Activated naive CD8-positive, alpha-beta T cell (primary cell): ENCODE results near the gene ITGB8.

ENCODE experiments used
- H3K27ac Mint-ChIP-seq: one replicate; pipeline ENCODE4 v1.8.0; 2021; ENCODE audit warnings: mixed read lengths
- H3K27me3 Mint-ChIP-seq: one replicate; pipeline ENCODE4 v1.8.0; 2021; ENCODE audit warnings: mixed read lengths
- H3K36me3 Mint-ChIP-seq: one replicate; pipeline ENCODE4 v1.8.0; 2021; ENCODE audit warnings: mixed read lengths
- H3K4me1 Mint-ChIP-seq: one replicate; pipeline ENCODE4 v1.8.0; 2021; ENCODE audit warnings: low read depth, mixed read lengths
- H3K4me3 Mint-ChIP-seq: one replicate; pipeline ENCODE4 v1.8.0; 2021; ENCODE audit warnings: mild to moderate bottlenecking, mixed read lengths
- H3K9me3 Mint-ChIP-seq: one replicate; pipeline ENCODE4 v1.8.0; 2021; ENCODE audit warnings: low read depth, mixed read lengths

Gene ITGB8

DNA sequence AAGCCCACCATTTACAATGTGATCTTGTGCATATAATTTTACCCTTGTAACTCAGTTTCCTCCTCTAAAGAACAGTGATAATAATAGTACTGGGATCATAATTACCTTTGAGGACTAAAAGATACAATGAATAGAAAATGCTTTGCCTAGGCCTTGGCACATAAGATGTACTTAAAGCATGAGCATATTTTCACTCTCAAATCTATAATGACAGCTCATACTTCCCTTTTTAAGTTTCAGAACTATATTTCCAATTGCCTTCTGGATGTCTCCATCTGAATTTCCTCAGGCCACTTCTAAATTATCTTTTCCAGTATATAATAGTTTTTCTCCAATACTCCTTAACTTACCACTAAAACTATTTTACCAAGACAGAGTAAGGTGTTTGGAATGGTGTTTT, 13.3 kb upstream of the ITGB8 start:
- Mint-ChIP-seq H3K9me3 (no peaks in the 10 kb centered on the region), H3K4me3 (no peak overlapping the region), H3K36me3 (no peaks in the 10 kb centered on the region), H3K27me3 (no peaks in the 10 kb centered on the region), H3K4me1 (no peaks in the 10 kb centered on the region), H3K27ac (no peak overlapping the region)

DNA sequence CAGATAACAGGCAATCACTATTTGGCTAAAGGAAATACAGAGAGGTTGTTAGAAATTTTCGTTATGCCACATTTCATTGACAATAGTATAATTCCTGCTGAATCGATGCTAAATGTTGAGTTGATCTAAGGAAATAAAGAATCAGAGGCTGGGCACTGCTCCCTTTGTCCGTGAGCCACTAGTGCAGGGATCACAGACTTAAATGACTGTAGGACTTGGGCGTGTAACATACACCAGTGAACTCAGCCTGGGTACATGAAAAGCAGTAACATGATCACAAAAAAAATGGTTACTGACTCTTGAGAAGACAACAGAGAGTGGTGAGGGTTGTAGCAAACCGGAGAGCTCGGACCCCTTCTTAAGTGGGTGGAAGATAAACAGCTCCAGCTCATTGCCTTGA, 11.8 kb upstream of the ITGB8 start:
- no peaks in the 10 kb centered on the region for H3K4me1 Mint-ChIP-seq
- H3K36me3 Mint-ChIP-seq: no peaks in the 10 kb centered on the region
- H3K4me3 Mint-ChIP-seq: no peak overlapping the region
- H3K27me3 Mint-ChIP-seq: no peaks in the 10 kb centered on the region
- H3K9me3 Mint-ChIP-seq: no peaks in the 10 kb centered on the region
- H3K27ac Mint-ChIP-seq: no peak overlapping the region

DNA sequence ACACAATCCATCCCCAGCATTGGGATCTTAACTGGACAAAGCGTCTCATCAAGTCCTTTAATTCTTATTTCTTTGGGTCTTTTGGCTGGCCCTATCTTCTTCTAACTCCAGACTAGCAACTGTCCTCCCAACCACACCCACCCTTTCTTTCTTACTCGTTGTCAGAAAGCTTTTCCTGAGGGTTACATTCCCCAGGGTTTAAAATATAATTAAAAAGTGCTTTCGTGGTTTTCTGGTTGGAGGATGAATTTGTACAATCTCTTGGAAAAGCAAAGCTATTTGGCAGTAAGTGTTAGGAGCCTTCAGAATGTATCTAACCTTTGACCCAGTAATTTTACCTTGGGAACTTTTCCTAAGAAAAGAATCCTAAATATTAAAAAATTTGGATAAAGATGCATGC, 10.4 kb upstream of the ITGB8 start:
- no peak overlapping the region for H3K4me3 Mint-ChIP-seq
- no peaks in the 10 kb centered on the region for H3K9me3 Mint-ChIP-seq
- no peaks in the 10 kb centered on the region for H3K36me3 Mint-ChIP-seq
- no peaks in the 10 kb centered on the region for H3K4me1 Mint-ChIP-seq
- H3K27ac Mint-ChIP-seq: no peak overlapping the region
- peaks cover 2% of the 10 kb centered on the region for H3K27me3 Mint-ChIP-seq

DNA sequence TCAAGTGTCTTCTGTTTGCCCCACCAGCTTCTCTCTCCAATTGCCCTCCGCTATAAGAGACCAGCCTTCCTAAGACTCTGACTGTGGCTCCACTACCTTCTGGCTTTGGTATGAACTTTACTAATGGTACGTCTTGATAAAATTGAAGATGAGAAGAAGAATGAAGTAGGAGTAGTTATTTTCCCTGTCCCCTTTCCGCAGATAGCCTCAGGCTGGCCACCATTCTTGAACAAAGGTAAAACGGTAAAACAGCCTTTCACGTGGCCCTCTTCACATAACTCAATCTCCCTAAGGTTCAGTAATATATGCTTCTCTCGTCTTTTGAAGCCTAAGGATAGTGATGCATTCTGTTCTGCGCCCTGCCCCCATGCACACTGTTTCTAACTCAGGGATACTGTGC, 9.9 kb upstream of the ITGB8 start:
- H3K4me1 Mint-ChIP-seq: no peaks in the 10 kb centered on the region
- H3K27ac Mint-ChIP-seq: no peak overlapping the region
- no peaks in the 10 kb centered on the region for H3K9me3 Mint-ChIP-seq
- no peaks in the 10 kb centered on the region for H3K36me3 Mint-ChIP-seq
- H3K4me3 Mint-ChIP-seq: no peak overlapping the region
- peaks cover 2% of the 10 kb centered on the region for H3K27me3 Mint-ChIP-seq

DNA sequence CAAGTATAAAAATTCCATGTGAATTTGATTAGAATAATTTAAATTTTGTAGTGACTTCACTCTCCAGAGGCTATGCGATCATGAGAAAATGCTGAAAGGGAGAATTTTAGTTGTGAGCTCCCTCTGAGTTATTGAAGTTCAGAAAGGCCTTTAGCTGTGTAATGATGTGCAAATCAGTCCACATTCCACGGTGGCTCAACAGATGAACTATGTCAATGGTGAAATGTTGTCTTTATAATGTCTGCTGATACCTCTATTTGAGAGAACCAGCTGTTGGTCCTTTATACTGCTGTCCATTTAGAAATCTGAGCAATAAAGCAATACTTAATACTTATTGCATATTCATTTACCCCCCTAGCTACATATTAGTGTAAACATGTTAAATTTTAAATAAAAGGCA, 7.1 kb upstream of the ITGB8 start:
- Mint-ChIP-seq H3K27ac (no peak overlapping the region), H3K36me3 (no peaks in the 10 kb centered on the region), H3K4me3 (no peak overlapping the region), H3K4me1 (no peaks in the 10 kb centered on the region), H3K9me3 (no peaks in the 10 kb centered on the region), H3K27me3 (peaks cover 11% of the 10 kb centered on the region)

DNA sequence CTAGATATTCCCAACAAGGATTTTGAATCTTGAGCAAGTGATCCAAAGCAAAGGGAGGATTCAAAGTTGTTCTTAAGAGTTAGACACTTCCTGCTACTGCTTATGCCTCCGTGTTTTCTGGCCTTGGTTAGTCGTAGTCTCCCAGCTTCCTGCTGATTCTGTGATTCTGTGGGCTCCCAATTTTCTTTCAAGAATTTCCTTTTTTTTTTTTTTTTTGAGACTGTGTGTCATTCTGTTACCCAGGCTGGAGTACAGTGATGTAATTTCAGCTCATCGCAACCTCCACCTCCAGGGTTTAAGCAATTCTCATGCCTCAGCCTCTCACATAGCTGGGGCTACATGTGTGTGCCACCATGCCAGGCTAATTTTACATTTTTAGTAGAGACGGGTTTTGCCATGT, 4.4 kb upstream of the ITGB8 start:
- H3K27me3 Mint-ChIP-seq: peaks cover 23% of the 10 kb centered on the region
- no peaks in the 10 kb centered on the region for H3K36me3 Mint-ChIP-seq
- peaks cover 18% of the 10 kb centered on the region for H3K4me1 Mint-ChIP-seq
- H3K4me3 Mint-ChIP-seq: no peak overlapping the region
- H3K27ac Mint-ChIP-seq: no peak overlapping the region
- H3K9me3 Mint-ChIP-seq: no peaks in the 10 kb centered on the region

DNA sequence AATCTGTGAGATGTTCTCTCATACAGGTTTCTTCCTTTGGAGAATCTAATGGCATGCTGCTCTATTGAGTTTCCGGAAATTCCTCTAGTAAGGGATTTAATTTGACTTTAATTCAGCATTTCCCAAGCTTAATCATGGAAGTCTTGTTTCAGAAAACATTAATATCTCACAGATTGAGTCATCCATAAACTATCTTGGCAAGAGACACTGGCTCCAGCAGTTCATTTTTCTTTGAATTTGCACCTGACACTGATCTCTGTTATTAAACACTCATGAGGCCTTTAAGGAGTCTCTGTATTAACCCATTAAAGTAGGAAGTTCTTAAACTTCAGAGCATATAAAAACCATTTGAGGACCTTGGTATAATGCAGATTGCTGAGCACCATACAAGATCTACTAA, 3.6 kb upstream of the ITGB8 start:
- Mint-ChIP-seq H3K4me1 (peaks cover 22% of the 10 kb centered on the region), H3K36me3 (no peaks in the 10 kb centered on the region), H3K4me3 (no peak overlapping the region), H3K27me3 (peaks cover 26% of the 10 kb centered on the region), H3K27ac (no peak overlapping the region), H3K9me3 (no peaks in the 10 kb centered on the region)

DNA sequence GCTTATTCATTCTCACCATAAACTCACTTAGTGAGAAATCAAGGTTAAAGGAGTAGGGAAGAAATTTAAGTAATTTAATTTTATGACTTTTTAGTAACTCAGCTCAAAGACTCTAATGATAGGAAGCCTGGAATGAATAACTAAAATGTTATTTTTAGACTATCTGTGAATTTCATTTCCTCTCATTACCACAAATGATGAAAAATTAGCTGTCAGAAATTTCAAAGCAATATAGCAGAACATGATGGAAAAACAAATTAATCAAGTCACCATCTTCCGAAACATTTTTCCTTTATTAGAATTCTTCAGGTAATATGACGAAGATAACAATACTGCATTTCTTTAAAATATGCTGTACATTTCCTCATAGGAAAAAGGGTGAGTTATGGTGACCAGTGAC, 2.7 kb upstream of the ITGB8 start:
- no peaks in the 10 kb centered on the region for H3K36me3 Mint-ChIP-seq
- no peak overlapping the region for H3K27ac Mint-ChIP-seq
- peaks cover 33% of the 10 kb centered on the region for H3K27me3 Mint-ChIP-seq
- no peaks in the 10 kb centered on the region for H3K9me3 Mint-ChIP-seq
- H3K4me1 Mint-ChIP-seq: peaks cover 22% of the 10 kb centered on the region
- no peak overlapping the region for H3K4me3 Mint-ChIP-seq

DNA sequence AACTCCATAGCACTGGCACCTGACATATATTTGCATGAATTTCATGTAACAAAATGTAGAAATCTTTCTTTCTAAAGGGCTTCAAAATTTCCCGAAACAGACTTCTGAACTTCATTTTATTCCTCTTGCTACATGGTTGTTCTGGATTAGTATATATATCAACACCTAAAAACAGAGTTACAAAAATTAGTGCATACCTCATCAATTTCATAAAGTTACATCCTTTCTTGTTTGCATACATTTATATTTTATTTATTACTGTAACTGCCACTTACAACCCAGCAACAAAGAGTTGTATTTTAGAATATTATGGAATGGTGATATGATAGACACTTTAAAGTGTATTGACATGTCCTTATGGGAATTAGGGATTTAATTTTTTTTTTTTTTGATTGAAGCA, 2.0 kb upstream of the ITGB8 start:
- H3K27ac Mint-ChIP-seq: no peak overlapping the region
- peaks cover 22% of the 10 kb centered on the region for H3K4me1 Mint-ChIP-seq
- no peaks in the 10 kb centered on the region for H3K36me3 Mint-ChIP-seq
- H3K4me3 Mint-ChIP-seq: no peak overlapping the region
- no peaks in the 10 kb centered on the region for H3K9me3 Mint-ChIP-seq
- peaks cover 37% of the 10 kb centered on the region for H3K27me3 Mint-ChIP-seq

DNA sequence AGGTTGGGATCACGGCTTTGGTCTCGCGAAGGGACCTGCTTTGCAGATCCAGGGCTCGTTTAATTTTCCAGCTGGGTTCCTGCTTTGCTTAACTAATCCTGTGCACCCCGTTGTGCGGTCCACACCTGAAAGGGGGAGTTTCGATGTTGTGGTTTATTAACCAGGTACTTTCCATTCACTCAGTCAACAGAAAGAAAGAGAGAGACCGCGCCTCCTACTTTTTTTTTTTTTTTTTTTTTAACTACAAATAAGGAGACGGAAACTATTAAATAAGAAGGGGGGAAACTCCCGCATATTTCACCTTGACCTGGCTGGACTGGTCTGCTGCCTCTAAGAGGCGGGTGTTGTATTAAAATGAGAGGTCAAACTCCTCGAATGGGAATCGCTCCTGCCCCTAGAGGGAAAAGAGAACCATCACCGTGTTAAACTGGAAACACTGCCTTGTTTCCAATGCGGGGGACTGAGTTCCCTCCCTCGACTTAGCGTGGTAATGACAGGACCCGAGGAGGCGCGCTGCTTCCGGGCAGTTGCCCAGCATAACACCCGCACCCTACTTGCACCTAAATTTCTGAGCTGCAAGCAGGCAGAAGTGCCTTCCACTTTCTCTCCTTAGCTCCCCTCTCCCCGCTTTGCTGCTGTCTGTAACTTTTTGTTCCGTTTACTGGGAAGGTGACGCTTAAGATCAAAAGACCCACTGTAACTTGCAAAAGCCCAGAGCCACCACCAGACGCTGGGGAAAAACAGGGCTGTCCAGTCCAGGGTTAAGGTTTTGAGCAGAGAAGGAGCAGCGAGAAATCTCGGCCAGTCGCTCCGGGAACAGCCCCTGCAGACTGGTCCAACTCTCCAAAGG, 1.1 kb upstream of the ITGB8 start:
- Mint-ChIP-seq H3K4me1 (peaks cover 22% of the 10 kb centered on the region), H3K9me3 (no peaks in the 10 kb centered on the region), H3K36me3 (no peaks in the 10 kb centered on the region), H3K4me3 (peak overlapping the region; percentile 87), H3K27ac (no peak overlapping the region), H3K27me3 (peaks cover 38% of the 10 kb centered on the region)

DNA sequence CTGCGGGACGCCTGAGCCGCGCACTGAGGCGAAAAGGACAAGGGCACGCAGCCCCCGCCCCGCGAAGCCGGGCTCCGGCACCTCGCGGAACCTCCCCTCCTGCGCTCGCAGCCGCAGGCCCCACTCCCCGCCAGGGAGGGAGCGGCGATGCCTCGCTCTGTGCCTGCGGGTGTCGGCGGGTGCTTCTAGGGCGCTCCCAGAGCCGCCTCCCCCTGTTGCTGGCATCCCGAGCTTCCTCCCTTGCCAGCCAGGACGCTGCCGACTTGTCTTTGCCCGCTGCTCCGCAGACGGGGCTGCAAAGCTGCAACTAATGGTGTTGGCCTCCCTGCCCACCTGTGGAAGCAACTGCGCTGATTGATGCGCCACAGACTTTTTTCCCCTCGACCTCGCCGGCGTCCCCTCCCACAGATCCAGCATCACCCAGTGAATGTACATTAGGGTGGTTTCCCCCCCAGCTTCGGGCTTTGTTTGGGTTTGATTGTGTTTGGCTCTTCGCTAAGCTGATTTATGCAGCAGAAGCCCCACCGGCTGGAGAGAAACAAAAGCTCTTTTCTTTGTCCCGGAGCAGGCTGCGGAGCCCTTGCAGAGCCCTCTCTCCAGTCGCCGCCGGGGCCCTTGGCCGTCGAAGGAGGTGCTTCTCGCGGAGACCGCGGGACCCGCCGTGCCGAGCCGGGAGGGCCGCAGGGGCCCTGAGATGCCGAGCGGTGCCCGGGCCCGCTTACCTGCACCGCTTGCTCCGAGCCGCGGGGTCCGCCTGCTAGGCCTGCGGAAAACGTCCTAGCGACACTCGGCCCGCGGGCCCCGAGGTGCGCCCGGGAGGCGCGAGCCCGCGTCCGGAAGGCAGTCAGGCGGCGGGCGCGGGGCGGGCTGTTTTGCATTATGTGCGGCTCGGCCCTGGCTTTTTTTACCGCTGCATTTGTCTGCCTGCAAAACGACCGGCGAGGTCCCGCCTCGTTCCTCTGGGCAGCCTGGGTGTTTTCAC, 519 bp downstream of the ITGB8 start:
- Mint-ChIP-seq H3K9me3 (no peaks in the 10 kb centered on the region), H3K36me3 (no peaks in the 10 kb centered on the region), H3K27me3 (peaks cover 38% of the 10 kb centered on the region), H3K4me3 (peak overlapping the region; percentile 85), H3K27ac (peak overlapping the region; percentile 54), H3K4me1 (peaks cover 22% of the 10 kb centered on the region)

DNA sequence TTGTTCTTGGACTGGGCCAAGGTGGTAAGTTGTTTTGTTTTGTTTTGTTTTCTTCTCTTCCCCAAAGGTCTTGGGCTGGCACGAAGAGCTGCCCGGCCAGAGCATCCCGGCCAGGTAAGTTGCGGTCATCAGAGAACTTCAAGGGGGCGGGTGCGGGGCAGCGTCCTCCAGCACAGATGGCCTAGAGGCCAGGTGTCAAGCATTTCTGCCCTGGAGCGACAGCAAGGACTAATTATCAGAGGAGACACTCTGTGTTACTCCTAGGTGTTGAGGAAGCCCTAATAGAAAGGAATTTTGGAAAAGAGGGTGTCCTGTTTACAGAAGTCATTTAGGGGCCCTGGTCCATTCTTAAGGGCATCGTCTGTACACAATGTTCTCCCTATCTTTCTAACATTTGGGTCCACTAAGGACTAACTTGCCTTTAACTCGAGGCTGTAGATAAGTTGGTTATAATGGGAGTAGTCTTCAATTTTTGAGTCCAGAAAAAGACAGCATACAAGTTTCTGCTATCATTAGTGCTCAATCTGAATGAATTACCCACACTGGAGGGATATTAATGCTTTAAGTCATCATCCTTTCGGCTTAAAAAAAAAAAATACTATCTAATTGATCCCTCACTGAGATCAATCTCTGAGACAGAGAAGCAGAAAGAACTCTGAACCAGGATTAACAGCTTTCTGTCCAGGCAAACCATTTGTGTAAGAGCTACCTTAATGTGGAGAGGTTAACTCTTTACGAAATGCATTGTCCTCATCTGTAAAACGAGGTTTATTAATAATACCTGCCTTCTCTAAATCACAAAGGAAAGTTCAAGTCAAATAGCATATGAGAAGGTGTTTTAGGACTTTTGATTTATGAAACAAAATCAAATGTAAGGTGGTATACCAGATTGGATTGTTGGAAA, 1.5 kb downstream of the ITGB8 start:
- Mint-ChIP-seq H3K4me1 (peaks cover 22% of the 10 kb centered on the region), H3K9me3 (no peaks in the 10 kb centered on the region), H3K27me3 (peaks cover 38% of the 10 kb centered on the region), H3K27ac (no peak overlapping the region), H3K36me3 (no peaks in the 10 kb centered on the region), H3K4me3 (peak overlapping the region; percentile 84)

DNA sequence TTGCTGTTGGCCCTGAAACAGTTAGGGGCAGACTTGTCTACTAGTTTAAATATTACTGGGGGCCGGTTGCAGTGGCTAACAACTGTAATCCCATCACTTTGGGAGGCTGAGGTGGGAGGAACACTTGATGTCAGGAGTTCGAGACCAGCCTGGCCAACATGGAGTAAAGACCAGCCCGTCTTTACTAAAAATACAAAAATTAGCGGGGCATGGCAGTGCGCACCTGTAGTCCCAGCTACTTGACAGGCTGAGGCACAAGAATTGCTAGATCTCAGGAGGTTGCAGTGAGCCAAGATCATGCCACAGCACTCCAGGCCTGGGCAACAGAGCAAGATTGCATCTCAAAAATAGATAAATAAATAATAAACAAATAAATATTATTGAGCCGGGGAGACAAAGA, 7.6 kb downstream of the ITGB8 start:
- Mint-ChIP-seq H3K36me3 (no peaks in the 10 kb centered on the region), H3K27me3 (peaks cover 11% of the 10 kb centered on the region), H3K4me3 (no peak overlapping the region), H3K4me1 (no peaks in the 10 kb centered on the region), H3K27ac (no peak overlapping the region), H3K9me3 (no peaks in the 10 kb centered on the region)

DNA sequence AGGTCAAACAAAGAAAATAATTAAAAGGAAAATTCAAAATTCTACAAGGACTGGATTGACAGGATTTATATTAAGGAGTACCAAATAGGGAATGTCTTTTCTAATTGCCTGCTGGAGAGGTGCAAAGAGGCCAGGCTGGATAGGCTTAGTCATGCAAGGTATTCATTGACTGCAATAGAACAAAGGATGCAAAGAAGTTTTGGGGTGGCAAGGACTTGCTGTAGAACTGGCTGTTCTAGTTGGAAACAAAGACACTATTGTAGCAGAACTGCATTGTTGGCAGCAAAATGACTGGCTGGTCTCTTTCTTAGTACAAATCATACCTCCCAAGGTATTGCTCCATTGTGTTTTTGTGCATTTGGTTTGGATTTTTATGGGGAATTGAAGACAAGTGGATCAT, 10.1 kb downstream of the ITGB8 start:
- no peaks in the 10 kb centered on the region for H3K9me3 Mint-ChIP-seq
- no peak overlapping the region for H3K27ac Mint-ChIP-seq
- H3K4me3 Mint-ChIP-seq: no peak overlapping the region
- no peaks in the 10 kb centered on the region for H3K4me1 Mint-ChIP-seq
- peaks cover 5% of the 10 kb centered on the region for H3K27me3 Mint-ChIP-seq
- no peaks in the 10 kb centered on the region for H3K36me3 Mint-ChIP-seq
